GM23338 (cell line): Measurements from ENCODE around the gene EDIL3. TPM values are rescaled to one million over a fixed set of nuclear protein-coding genes. Genes with fewer than 3 reads are reported as not detected.

Experiments used
- ATAC-seq: fragments of 200-7000 bp; cut with Tn5 transposase; 3 replicates; pipeline ENCODE4 v1.9.1; 2020
- DNase-seq: peaks from one replicate; pipeline ENCODE4 v3.0.0-alpha.2; 2015; ENCODE audit warnings: low spot score
- H2AFZ ChIP-seq: fragments of 200-600 bp; sonication (generic); 2 replicates; pipeline ENCODE4 v1.8.0; 2016; ENCODE audit warnings: antibody characterized with exemption, mild to moderate bottlenecking, moderate library complexity
- H3F3A ChIP-seq: fragments of 200-600 bp; sonication (generic); replicated peaks from 2 replicates; pipeline ENCODE4 v1.8.0; 2017; ENCODE audit warnings: antibody characterized with exemption, mixed run types, low read depth
- H3K27ac ChIP-seq: fragments of 200-600 bp; sonication (generic); 2 replicates; pipeline ENCODE4 v1.6.1; 2016; ENCODE audit warnings: low read depth
- H3K27me3 ChIP-seq: fragments of 200-600 bp; sonication (generic); 2 replicates; pipeline ENCODE4 v1.8.0; 2016; ENCODE audit warnings: mild to moderate bottlenecking, mixed run types, moderate library complexity; ENCODE audit not compliant: insufficient read depth
- H3K36me3 ChIP-seq: fragments of 200-600 bp; sonication (generic); 2 replicates; pipeline ENCODE4 v1.8.0; 2016; ENCODE audit warnings: mild to moderate bottlenecking; ENCODE audit not compliant: insufficient read depth
- H3K4me1 ChIP-seq: fragments of 200-600 bp; sonication (generic); 2 replicates; pipeline ENCODE4 v1.8.0; 2016; ENCODE audit warnings: mild to moderate bottlenecking, moderate library complexity; ENCODE audit not compliant: insufficient read depth
- H3K4me2 ChIP-seq: fragments of 200-600 bp; sonication (generic); 2 replicates; pipeline ENCODE4 v1.7.1; 2017; ENCODE audit warnings: mixed run types
- H3K4me3 ChIP-seq: fragments of 200-600 bp; sonication (generic); 2 replicates; pipeline ENCODE4 v1.6.1; 2016; ENCODE audit warnings: mixed run types
- H3K79me2 ChIP-seq: fragments of 200-600 bp; sonication (generic); replicated peaks from 2 replicates; pipeline ENCODE4 v1.8.0; 2017; ENCODE audit warnings: mild to moderate bottlenecking; ENCODE audit not compliant: insufficient read depth
- H3K9me2 ChIP-seq: fragments of 200-600 bp; sonication (generic); 2 replicates; pipeline ENCODE4 v1.8.0; 2017; ENCODE audit not compliant: insufficient read depth
- H4K20me1 ChIP-seq: fragments of 200-600 bp; sonication (generic); replicated peaks from 2 replicates; pipeline ENCODE4 v1.8.0; 2017; ENCODE audit warnings: mild to moderate bottlenecking; ENCODE audit not compliant: insufficient read depth
- H3K27ac Mint-ChIP-seq: 2 replicates; pipeline ENCODE4 v1.8.0; 2020; ENCODE audit warnings: inconsistent platforms, mild to moderate bottlenecking, moderate library complexity, mixed read lengths
- H3K27me3 Mint-ChIP-seq: 3 replicates; pipeline ENCODE4 v1.8.0; 2022; ENCODE audit warnings: low read depth, mild to moderate bottlenecking, moderate library complexity, mixed read lengths, inconsistent platforms; ENCODE audit not compliant: insufficient read depth, poor library complexity
- H3K36me3 Mint-ChIP-seq: 3 replicates; pipeline ENCODE4 v1.8.0; 2021; ENCODE audit warnings: low read depth, mild to moderate bottlenecking, inconsistent platforms, moderate library complexity, mixed read lengths
- H3K4me1 Mint-ChIP-seq: 3 replicates; pipeline ENCODE4 v1.8.0; 2020; ENCODE audit warnings: mild to moderate bottlenecking, inconsistent platforms, mixed read lengths
- H3K4me3 Mint-ChIP-seq: 3 replicates; pipeline ENCODE4 v1.8.0; 2021; ENCODE audit warnings: moderate library complexity, mild to moderate bottlenecking, inconsistent platforms, mixed read lengths
- H3K9me3 Mint-ChIP-seq: 3 replicates; pipeline ENCODE4 v1.8.0; 2020; ENCODE audit warnings: moderate library complexity, mild to moderate bottlenecking, inconsistent platforms, mixed read lengths
- CREB1 ChIP-seq: fragments of 250-450 bp; sonication (Bioruptor Pico); IDR thresholded peaks from 2 replicates; pipeline ENCODE4 v1.5.0; 2020; ENCODE audit warnings: low read depth, mild to moderate bottlenecking, moderate library complexity
- EZH2 ChIP-seq: fragments of 200-600 bp; sonication (generic); IDR thresholded peaks from one replicate; pipeline ENCODE4 v1.8.0; 2017; ENCODE audit warnings: antibody characterized with exemption, mild to moderate bottlenecking, low read depth; ENCODE audit not compliant: unreplicated experiment
- JUNB ChIP-seq: IDR thresholded peaks from one replicate; pipeline ENCODE4 v1.6.1; 2016; ENCODE audit warnings: antibody characterized with exemption; ENCODE audit not compliant: unreplicated experiment
- NANOG ChIP-seq: IDR thresholded peaks from 2 replicates; pipeline ENCODE4 v1.6.1; 2016; ENCODE audit warnings: antibody characterized with exemption, borderline replicate concordance
- POLR2AphosphoS5 ChIP-seq: IDR thresholded peaks from 2 replicates; pipeline ENCODE4 v1.6.1; 2016; ENCODE audit warnings: antibody characterized with exemption, low read depth
- ZNF331 ChIP-seq: fragments of 250-450 bp; sonication (Bioruptor Pico); IDR thresholded peaks from 2 replicates; pipeline ENCODE4 v1.5.0; 2020; ENCODE audit warnings: low read depth, mild to moderate bottlenecking, moderate library complexity
- polyA plus RNA-seq: library from polyadenylated mRNA; unstranded; fragments of >200 nt; fragmentation: Nextera tagmentation; extraction: Ambion mirVana; gene quantifications from 2 replicates; pipeline ENCODE4 v1.2.1, GENCODE V29; 2016
- total RNA-seq: library from RNA; depleted of rRNA; stranded (reverse); fragments of >200 nt; shearing (Covaris generic); gene quantifications from 2 replicates; pipeline ENCODE4 v1.2.3, GENCODE V29; 2014
- TF ChIP-seq, protein P1 (sequence below): fragments of 250-450 bp; sonication (Bioruptor Pico); IDR thresholded peaks from 2 replicates; pipeline ENCODE4 v1.5.0; 2020; ENCODE audit warnings: mild to moderate bottlenecking, moderate library complexity
- TF ChIP-seq, protein P2 (sequence below): IDR thresholded peaks from one replicate; pipeline ENCODE4 v1.6.1; 2018; ENCODE audit warnings: antibody characterized with exemption; ENCODE audit not compliant: unreplicated experiment

Gene EDIL3
- total and polyA plus RNA-seq, 2 experiments from 2014 or later, result 43.3 to 61.9 TPM

DNA sequence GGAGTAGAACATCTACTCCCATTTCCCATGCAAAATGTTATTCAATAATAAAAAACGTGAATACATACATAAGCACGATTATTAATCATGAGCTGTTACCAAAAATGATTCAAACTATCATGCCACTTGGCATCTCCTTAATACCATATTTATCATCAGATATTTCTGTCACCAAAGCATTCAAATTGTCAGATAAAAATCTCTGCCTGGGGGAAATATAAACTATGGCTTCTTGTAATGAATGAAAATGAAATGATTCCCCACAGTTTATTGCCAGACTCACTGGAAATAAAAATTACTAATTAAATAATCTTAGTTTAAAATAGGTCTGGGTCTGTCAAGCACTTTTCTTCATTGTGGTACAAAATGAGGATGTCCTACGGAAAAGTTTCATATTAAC, 265.4 kb downstream of the EDIL3 start:
- Mint-ChIP-seq H3K36me3 (no peaks in the 10 kb centered on the region), H3K27me3 (no peaks in the 10 kb centered on the region), H3K9me3 (no peaks in the 10 kb centered on the region), H3K4me1 (peaks cover 8% of the 10 kb centered on the region), H3K4me3 (no peak overlapping the region), H3K27ac (no peak overlapping the region)
- Histone ChIP-seq H3K27me3 (no peaks in the 10 kb centered on the region), H3K4me2 (no peak overlapping the region), H3K36me3 (no peaks in the 10 kb centered on the region), H3K79me2 (no peaks in the 10 kb centered on the region), H3K4me3 (no peak overlapping the region), H3K4me1 (peaks cover 4% of the 10 kb centered on the region), H4K20me1 (no peaks in the 10 kb centered on the region), H3K9me2 (no peaks in the 10 kb centered on the region), H3K27ac (no peak overlapping the region), H3F3A (no peaks in the 10 kb centered on the region), H2AFZ (no peak overlapping the region)
- ATAC-seq, result no peak
- DNase-seq, result no peak
- no peak for TF ChIP-seq NANOG

DNA sequence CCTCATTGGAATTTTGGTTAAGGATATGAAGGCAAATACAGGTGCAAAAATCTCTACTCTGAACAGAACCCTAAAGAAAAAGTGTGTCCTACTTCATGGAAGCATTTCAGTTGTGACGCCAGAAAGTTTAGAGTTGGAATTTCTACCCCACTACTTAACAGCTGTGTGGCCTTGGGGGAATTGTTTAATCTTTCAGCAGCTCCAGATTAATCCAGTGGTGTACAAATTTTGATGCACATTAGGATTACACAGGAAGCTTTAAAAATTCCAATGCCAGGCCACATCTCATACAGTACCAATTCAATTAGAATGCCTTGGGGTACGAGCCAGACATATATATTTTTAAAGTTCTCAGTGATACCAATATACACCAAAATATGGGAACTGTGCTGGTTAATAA, 266.1 kb downstream of the EDIL3 start:
- no peaks in the 10 kb centered on the region for H3K36me3 Mint-ChIP-seq

More for the DNA sequence above, 266.1 kb downstream of the EDIL3 start:
- Histone ChIP-seq H3K27me3 (no peaks in the 10 kb centered on the region), H3K4me3 (no peak overlapping the region), H3F3A (no peaks in the 10 kb centered on the region), H3K4me2 (no peak overlapping the region), H3K36me3 (no peaks in the 10 kb centered on the region), H2AFZ (no peak overlapping the region), H4K20me1 (no peaks in the 10 kb centered on the region), H3K79me2 (no peaks in the 10 kb centered on the region), H3K9me2 (no peaks in the 10 kb centered on the region), H3K27ac (no peak overlapping the region), H3K4me1 (peaks cover 11% of the 10 kb centered on the region)
- TF ChIP-seq EZH2 (no peak), JUNB (no peak), ZNF331 (no peak), CREB1 (CRISPR knock-in tag) (no peak), POLR2AphosphoS5 (no peak)
- TF ChIP-seq, protein P1, sequence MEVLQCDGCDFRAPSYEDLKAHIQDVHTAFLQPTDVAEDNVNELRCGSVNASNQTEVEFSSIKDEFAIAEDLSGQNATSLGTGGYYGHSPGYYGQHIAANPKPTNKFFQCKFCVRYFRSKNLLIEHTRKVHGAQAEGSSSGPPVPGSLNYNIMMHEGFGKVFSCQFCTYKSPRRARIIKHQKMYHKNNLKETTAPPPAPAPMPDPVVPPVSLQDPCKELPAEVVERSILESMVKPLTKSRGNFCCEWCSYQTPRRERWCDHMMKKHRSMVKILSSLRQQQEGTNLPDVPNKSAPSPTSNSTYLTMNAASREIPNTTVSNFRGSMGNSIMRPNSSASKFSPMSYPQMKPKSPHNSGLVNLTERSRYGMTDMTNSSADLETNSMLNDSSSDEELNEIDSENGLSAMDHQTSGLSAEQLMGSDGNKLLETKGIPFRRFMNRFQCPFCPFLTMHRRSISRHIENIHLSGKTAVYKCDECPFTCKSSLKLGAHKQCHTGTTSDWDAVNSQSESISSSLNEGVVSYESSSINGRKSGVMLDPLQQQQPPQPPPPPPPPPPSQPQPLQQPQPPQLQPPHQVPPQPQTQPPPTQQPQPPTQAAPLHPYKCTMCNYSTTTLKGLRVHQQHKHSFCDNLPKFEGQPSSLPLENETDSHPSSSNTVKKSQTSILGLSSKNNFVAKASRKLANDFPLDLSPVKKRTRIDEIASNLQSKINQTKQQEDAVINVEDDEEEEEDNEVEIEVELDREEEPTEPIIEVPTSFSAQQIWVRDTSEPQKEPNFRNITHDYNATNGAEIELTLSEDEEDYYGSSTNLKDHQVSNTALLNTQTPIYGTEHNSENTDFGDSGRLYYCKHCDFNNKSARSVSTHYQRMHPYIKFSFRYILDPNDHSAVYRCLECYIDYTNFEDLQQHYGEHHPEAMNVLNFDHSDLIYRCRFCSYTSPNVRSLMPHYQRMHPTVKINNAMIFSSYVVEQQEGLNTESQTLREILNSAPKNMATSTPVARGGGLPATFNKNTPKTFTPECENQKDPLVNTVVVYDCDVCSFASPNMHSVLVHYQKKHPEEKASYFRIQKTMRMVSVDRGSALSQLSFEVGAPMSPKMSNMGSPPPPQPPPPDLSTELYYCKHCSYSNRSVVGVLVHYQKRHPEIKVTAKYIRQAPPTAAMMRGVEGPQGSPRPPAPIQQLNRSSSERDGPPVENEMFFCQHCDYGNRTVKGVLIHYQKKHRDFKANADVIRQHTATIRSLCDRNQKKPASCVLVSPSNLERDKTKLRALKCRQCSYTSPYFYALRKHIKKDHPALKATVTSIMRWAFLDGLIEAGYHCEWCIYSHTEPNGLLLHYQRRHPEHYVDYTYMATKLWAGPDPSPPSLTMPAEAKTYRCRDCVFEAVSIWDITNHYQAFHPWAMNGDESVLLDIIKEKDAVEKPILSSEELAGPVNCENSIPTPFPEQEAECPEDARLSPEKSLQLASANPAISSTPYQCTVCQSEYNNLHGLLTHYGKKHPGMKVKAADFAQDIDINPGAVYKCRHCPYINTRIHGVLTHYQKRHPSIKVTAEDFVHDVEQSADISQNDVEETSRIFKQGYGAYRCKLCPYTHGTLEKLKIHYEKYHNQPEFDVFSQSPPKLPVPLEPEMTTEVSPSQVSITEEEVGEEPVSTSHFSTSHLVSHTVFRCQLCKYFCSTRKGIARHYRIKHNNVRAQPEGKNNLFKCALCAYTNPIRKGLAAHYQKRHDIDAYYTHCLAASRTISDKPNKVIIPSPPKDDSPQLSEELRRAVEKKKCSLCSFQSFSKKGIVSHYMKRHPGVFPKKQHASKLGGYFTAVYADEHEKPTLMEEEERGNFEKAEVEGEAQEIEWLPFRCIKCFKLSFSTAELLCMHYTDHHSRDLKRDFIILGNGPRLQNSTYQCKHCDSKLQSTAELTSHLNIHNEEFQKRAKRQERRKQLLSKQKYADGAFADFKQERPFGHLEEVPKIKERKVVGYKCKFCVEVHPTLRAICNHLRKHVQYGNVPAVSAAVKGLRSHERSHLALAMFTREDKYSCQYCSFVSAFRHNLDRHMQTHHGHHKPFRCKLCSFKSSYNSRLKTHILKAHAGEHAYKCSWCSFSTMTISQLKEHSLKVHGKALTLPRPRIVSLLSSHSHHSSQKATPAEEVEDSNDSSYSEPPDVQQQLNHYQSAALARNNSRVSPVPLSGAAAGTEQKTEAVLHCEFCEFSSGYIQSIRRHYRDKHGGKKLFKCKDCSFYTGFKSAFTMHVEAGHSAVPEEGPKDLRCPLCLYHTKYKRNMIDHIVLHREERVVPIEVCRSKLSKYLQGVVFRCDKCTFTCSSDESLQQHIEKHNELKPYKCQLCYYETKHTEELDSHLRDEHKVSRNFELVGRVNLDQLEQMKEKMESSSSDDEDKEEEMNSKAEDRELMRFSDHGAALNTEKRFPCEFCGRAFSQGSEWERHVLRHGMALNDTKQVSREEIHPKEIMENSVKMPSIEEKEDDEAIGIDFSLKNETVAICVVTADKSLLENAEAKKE, result no peak
- TF ChIP-seq, protein P2, sequence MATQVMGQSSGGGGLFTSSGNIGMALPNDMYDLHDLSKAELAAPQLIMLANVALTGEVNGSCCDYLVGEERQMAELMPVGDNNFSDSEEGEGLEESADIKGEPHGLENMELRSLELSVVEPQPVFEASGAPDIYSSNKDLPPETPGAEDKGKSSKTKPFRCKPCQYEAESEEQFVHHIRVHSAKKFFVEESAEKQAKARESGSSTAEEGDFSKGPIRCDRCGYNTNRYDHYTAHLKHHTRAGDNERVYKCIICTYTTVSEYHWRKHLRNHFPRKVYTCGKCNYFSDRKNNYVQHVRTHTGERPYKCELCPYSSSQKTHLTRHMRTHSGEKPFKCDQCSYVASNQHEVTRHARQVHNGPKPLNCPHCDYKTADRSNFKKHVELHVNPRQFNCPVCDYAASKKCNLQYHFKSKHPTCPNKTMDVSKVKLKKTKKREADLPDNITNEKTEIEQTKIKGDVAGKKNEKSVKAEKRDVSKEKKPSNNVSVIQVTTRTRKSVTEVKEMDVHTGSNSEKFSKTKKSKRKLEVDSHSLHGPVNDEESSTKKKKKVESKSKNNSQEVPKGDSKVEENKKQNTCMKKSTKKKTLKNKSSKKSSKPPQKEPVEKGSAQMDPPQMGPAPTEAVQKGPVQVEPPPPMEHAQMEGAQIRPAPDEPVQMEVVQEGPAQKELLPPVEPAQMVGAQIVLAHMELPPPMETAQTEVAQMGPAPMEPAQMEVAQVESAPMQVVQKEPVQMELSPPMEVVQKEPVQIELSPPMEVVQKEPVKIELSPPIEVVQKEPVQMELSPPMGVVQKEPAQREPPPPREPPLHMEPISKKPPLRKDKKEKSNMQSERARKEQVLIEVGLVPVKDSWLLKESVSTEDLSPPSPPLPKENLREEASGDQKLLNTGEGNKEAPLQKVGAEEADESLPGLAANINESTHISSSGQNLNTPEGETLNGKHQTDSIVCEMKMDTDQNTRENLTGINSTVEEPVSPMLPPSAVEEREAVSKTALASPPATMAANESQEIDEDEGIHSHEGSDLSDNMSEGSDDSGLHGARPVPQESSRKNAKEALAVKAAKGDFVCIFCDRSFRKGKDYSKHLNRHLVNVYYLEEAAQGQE, result no peak
- DNase-seq (no peak), ATAC-seq (no peak)
- Mint-ChIP-seq H3K27ac (no peak overlapping the region), H3K4me1 (peaks cover 15% of the 10 kb centered on the region), H3K27me3 (no peaks in the 10 kb centered on the region), H3K9me3 (no peaks in the 10 kb centered on the region), H3K4me3 (no peak overlapping the region)
